Tibial artery (tissue), 4 donors: Measurements from ENCODE around the gene FAM227B.
"Not testable (repeated sequence)": the region's sequence is repeated elsewhere in the genome, so short reads cannot be mapped to it uniquely, and the experiment has no call there.

Experiments used
- DNase-seq, 2 donors: peaks; one replicate each; pipeline ENCODE4 v3.0.0-alpha.2; 2019
- H3K27ac ChIP-seq, 2 donors: fragments of 200-600 bp; sonication (generic) in 1 of 2; 1 replicate in 1 of 2; 2 replicates in 1 of 2; pipeline ENCODE4 v1.5.1; 2018 to 2019; ENCODE audit warnings: mild to moderate bottlenecking in 1 of 2
- H3K27me3 ChIP-seq, 2 donors: fragments of 200-600 bp; sonication (generic) in 1 of 2; one replicate each; pipeline versions ENCODE4 v1.5.1 to v1.6.0; 2016 to 2019
- H3K36me3 ChIP-seq, 3 donors: fragments of 200-600 bp; sonication (generic) in 2 of 3; one replicate each; pipeline ENCODE4 v1.5.1; 2016 to 2019; ENCODE audit warnings: mild to moderate bottlenecking in 2 of 3
- H3K4me1 ChIP-seq, 4 donors: fragments of 200-600 bp; sonication (generic) in 2 of 4; 1 replicate in 3 of 4; 2 replicates in 1 of 4; pipeline ENCODE4 v1.5.1; 2016 to 2019
- H3K4me3 ChIP-seq, 2 donors: fragments of 200-600 bp; sonication (generic) in 1 of 2; 1 replicate in 1 of 2; 2 replicates in 1 of 2; pipeline ENCODE4 v1.5.1; 2018 to 2019; ENCODE audit warnings: mild to moderate bottlenecking in 2 of 2
- H3K9me3 ChIP-seq, 3 donors: fragments of 200-600 bp; sonication (generic) in 1 of 3; one replicate each; pipeline ENCODE4 v1.5.1; 2016 to 2019
- intact Hi-C: fragments of 100-400 bp; cut with DNase I; formaldehyde crosslinking; loops from one replicate; pipeline ENCODE4 v1.15.0; 2023; ENCODE audit warnings: low total_unique reads
- TF ChIP-seq, protein P1 (sequence below), 2 experiments: fragments of 200-600 bp in 1 of 2; fragments of 450-650 bp in 1 of 2; IDR thresholded peaks; one replicate each; pipeline ENCODE4 v1.5.1; 2017 to 2019; ENCODE audit warnings: antibody characterized with exemption in 2 of 2, mild to moderate bottlenecking in 1 of 2, moderate library complexity in 1 of 2

FAM227B gene

DNA sequence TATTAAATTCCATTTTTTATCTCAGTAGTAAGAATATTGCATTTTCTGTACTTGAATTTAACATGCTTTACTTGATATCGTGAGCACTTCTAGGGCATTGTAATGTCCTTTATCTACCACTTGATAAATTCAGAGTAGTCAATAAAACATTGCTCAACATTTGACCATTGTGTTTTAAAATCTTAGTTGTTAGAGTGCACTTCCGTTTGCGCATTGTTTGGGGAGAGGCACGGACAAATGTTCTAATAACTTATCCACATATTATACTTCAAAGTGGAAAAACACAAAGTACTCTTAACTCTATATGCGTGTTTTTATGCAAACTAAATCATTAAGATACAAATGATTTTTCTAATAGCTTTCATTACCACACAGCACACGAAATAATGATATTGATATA lies 419 bp downstream of the FAM227B start:
- TF ChIP-seq, protein P1, sequence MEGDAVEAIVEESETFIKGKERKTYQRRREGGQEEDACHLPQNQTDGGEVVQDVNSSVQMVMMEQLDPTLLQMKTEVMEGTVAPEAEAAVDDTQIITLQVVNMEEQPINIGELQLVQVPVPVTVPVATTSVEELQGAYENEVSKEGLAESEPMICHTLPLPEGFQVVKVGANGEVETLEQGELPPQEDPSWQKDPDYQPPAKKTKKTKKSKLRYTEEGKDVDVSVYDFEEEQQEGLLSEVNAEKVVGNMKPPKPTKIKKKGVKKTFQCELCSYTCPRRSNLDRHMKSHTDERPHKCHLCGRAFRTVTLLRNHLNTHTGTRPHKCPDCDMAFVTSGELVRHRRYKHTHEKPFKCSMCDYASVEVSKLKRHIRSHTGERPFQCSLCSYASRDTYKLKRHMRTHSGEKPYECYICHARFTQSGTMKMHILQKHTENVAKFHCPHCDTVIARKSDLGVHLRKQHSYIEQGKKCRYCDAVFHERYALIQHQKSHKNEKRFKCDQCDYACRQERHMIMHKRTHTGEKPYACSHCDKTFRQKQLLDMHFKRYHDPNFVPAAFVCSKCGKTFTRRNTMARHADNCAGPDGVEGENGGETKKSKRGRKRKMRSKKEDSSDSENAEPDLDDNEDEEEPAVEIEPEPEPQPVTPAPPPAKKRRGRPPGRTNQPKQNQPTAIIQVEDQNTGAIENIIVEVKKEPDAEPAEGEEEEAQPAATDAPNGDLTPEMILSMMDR (IDR thresholded peaks at IDR 0.05): peak; percentile 4 to 9
- H3K36me3 ChIP-seq: peaks cover 2 to 7% (median 6%) of the 10 kb centered on the region in 3 donors
- intact Hi-C loops: loop anchor here (5.0 kb wide), 1 partner anchor 227 kb away; no protein-coding TSS in a partner anchor
- peaks cover 0 to 6% (median 0%) of the 10 kb centered on the region in 3 donors for H3K9me3 ChIP-seq
- H3K4me3 ChIP-seq: peak overlapping the region; percentile 73 to 89
- H3K27me3 ChIP-seq: no peaks in the 10 kb centered on the region
- H3K27ac ChIP-seq: peak overlapping the region; percentile 91 to 93
- H3K4me1 ChIP-seq: peaks cover 0 to 36% (median 18%) of the 10 kb centered on the region in 4 donors
- DNase-seq: no peak

DNA sequence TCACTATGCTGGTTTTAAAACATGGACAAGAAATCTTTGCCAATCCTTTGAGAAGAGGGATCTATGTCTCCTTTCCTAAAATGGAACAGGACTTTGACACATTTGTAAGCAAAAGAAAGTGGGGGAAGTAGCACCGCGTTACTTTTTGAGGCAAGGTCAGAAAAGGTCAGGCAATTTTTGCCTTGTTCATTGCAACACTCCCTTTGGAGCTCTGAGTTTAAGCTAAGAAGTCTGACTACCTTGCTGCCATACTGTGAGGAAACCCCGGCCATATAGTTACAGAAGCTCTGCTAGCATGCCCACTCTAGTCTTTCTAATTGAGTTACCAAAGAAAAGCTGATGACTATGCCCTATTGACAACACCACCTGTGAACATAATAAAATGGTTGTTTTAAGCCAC lies 1.4 kb downstream of the FAM227B start:
- TF ChIP-seq, protein P1 (IDR thresholded peaks at IDR 0.05): no peak
- peak overlapping the region in 1 of 2 donors; percentile 91 for H3K27ac ChIP-seq

DNA sequence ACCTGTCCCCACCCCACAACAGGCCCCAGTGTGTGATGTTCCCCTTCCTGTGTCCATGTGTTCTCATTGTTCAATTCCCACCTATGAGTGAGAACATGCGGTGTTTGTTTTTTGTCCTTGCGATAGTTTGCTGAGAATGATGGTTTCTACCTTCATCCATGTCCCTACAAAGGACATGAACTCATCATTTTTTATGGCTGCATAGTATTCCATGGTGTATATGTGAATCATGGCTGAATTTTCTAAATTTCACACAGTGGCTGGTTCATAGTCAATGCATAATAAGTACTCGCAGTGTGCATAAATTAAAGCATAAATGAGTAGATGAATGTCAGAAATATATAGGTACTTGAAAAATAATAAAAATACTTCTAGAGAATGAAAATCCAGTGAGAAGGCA lies 8.4 kb downstream of the FAM227B start:
- H3K9me3 ChIP-seq, H3K4me1 ChIP-seq, H3K27me3 ChIP-seq, H3K4me3 ChIP-seq, DNase-seq, intact Hi-C loops, H3K27ac ChIP-seq: not testable (repeated sequence)
- peaks cover 0 to 14% (median 0%) of the 10 kb centered on the region in 3 donors for H3K36me3 ChIP-seq

More for the DNA sequence above, 1.4 kb downstream of the FAM227B start:
- no peak overlapping the region for H3K4me3 ChIP-seq
- H3K4me1 ChIP-seq: peaks cover 0 to 35% (median 18%) of the 10 kb centered on the region in 4 donors
- H3K9me3 ChIP-seq: peaks cover 0 to 4% (median 0%) of the 10 kb centered on the region in 3 donors
- H3K27me3 ChIP-seq: no peaks in the 10 kb centered on the region
- H3K36me3 ChIP-seq: peaks cover 0 to 9% (median 0%) of the 10 kb centered on the region in 3 donors
- intact Hi-C loops: loop anchor here (5.0 kb wide), 1 partner anchor 383 kb away; no protein-coding TSS in a partner anchor
- DNase-seq: no peak

DNA sequence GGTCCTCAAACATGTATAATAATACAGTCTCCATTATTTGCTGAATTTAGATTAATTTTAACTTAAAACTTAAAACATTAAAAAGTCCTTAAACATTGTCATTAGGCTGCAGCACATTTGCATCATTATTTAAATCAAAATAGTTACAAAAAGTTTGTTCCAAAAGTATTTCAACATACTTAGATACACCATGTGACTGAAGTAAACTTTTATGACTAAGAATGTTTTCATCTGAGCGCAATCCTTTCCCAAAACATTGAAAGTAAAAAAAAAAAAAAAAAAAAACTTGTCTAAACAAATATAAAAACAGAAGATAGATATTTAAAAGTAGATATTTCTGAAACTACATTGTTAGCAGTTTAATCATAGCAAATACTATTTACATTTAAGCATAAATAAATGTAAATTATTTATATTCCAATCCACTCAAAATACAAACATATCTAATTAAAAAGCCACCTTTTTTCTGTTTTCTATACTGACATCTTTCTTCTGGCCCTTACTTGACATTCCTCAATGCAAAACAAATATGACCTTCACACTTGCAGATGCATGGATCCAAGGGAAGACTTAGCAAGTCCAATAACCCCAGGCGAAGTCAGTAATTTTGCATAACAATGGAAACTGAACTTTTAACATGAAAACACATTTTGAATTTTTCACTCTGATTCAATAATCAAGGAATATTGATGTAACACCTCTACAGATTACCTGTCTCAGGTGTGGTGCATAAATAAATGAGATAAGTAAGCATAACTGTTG lies 10.3 kb downstream of the FAM227B start:
- peaks cover 4 to 22% (median 12%) of the 10 kb centered on the region in 3 donors for H3K36me3 ChIP-seq
- TF ChIP-seq, protein P1 (IDR thresholded peaks at IDR 0.05): no peak
- H3K9me3 ChIP-seq: peaks cover 0 to 4% (median 0%) of the 10 kb centered on the region in 3 donors
- H3K27me3 ChIP-seq: no peaks in the 10 kb centered on the region
- H3K4me3 ChIP-seq: no peak overlapping the region
- H3K27ac ChIP-seq: no peak overlapping the region
- no peak for DNase-seq
- H3K4me1 ChIP-seq: no peaks in the 10 kb centered on the region
- intact Hi-C loops: no loop called here

DNA sequence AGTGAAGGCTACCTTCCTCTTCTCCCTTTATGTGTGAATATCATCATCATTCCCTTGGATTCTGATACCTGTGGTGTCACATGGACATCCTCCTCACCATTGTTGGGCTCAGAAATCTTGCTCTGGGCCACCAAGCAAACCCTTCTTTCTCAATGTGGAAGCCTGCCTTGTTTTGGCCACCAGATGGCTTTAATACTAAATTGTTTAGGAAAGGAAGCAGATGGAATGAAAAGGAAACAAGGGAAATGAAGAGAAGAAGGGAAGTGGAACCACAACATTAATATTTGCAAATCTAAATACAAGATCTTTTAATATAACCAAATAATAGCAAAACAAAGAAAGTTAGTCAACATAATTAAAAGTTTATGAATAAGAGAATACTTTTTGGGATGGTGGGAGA lies 14.0 kb downstream of the FAM227B start:
- intact Hi-C loops: no loop called here
- Histone ChIP-seq H3K36me3 (peaks cover 4 to 17% (median 15%) of the 10 kb centered on the region in 3 donors), H3K27ac (no peak overlapping the region), H3K27me3 (no peaks in the 10 kb centered on the region), H3K9me3 (peaks cover 0 to 17% (median 5%) of the 10 kb centered on the region in 3 donors), H3K4me1 (no peaks in the 10 kb centered on the region), H3K4me3 (no peak overlapping the region)
- TF ChIP-seq, protein P1 (IDR thresholded peaks at IDR 0.05): no peak
- no peak for DNase-seq

DNA sequence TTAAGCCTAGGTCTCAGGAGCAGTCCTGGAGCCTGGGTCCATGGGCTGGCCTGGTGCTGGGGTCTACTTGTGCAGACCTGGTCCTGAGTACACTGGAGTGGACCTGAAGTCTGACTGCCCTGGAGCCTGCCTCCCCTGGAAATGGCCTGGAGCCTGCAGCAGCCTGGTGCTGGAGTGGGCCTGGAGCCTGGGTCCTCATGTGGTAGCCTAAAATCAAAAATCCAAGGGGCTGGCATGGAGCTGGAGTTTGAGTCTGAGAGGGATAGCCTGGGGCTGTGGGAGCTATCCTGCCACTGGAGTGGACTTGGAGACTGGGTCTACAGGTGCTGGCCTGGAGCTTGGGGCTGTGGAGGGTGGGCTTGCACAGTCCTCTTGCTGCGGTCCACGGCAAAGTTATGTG lies 15.0 kb downstream of the FAM227B start:
- Histone ChIP-seq H3K27me3 (no peaks in the 10 kb centered on the region), H3K27ac (no peak overlapping the region), H3K4me3 (no peak overlapping the region), H3K9me3 (peaks cover 0 to 20% (median 5%) of the 10 kb centered on the region in 3 donors), H3K36me3 (peaks cover 11 to 20% (median 17%) of the 10 kb centered on the region in 3 donors), H3K4me1 (no peaks in the 10 kb centered on the region)
- TF ChIP-seq, protein P1 (IDR thresholded peaks at IDR 0.05): no peak
- intact Hi-C loops: no loop called here
- no peak for DNase-seq
